ENCODE measurements around the gene PLA2G1B. TPM values are rescaled to one million over a fixed set of nuclear protein-coding genes. Genes with fewer than 3 reads are reported as not detected.

The PLA2G1B gene
- total RNA-seq, 2 donors from 2014 or later, result not detected

DNA sequence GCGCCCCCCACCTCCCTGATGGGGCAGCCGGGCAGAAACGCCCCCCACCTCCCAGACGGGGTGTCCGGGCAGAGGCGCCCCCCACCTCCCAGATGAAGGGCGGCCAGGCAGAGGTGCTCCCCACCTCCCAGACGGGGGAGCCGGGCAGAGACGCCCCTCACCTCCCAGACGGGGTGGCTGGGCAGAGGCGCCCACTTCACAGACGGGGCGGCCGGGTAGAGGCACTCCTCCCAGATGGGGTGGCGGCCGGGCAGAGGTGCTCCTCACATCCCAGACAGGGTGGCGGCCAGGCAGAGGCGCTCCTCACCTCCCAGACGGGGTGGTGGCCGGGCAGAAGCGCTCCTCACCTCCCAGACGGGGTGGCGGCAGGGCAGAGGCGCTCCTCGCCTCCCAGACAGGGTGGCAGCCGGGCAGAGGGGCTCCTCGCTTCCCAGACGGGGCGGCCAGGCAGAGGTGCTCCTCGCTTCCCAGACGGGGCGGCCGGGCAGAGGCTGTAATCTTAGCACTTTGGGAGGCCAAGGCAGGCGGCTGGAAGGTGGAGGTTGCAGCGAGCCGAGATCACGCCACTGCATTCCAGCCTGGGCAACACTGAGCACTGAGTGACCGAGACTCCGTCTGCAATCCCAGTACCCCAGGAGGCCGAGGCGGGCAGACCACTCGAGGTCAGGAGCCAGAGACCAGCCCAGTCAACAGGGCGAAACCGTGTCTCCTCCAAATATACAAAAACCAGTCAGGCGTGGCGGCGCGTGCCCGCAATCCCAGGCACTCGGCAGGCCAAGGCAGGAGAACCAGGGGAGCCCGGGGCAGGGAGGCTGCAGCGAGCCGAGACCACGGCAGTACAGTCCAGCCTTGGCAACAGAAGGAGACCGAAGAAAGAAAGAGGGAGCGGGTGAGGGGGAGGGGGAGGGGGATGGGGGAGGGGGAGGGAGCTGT, 49.2 kb downstream of the PLA2G1B start:
- no peaks in the 10 kb centered on the region for H3K36me3 ChIP-seq
- WGBS, result 96% methylated on average over 50 of the region's 57 CpGs
- H3K27me3 ChIP-seq (replicated peaks; ENCODE audit: insufficient read depth), result no peaks in the 10 kb centered on the region
- no peaks in the 10 kb centered on the region for H3K9me3 ChIP-seq
- intact Hi-C loops (cut with DNase I), result no loop called here
- H3K27ac ChIP-seq, result no peak overlapping the region
- DNase-seq (ENCODE audit: low spot score), result no peak
- H3K4me3 ChIP-seq, result no peak overlapping the region
- H3K4me1 ChIP-seq (replicated peaks), result no peaks in the 10 kb centered on the region
- TF ChIP-seq POLR2A (IDR thresholded peaks at IDR 0.05), result no peak
- TF ChIP-seq POLR2AphosphoS5 (IDR thresholded peaks at IDR 0.05), result no peak
- no peak for TF ChIP-seq CTCF (IDR thresholded peaks at IDR 0.05)

- DNase-seq (ENCODE audit: low spot score), result no peak
- Histone ChIP-seq H3K4me1 (replicated peaks) (no peaks in the 10 kb centered on the region), H3K9me3 (no peaks in the 10 kb centered on the region), H3K27me3 (replicated peaks; ENCODE audit: insufficient read depth) (no peaks in the 10 kb centered on the region), H3K36me3 (no peaks in the 10 kb centered on the region), H3K27ac (no peak overlapping the region), H3K4me3 (no peak overlapping the region)
- WGBS, result 96% methylated on average over 6 of the region's 6 CpGs
- intact Hi-C loops (cut with DNase I), result no loop called here
- TF ChIP-seq CTCF (IDR thresholded peaks at IDR 0.05) (no peak), POLR2AphosphoS5 (IDR thresholded peaks at IDR 0.05) (no peak), POLR2A (IDR thresholded peaks at IDR 0.05) (no peak)
These were observed 50.8 kb downstream of the PLA2G1B start for GRCh38 chr12:120276734-120277133.

Small RNAs within 50 kb of the gene (small RNA-seq; reads per million reads assigned to genes)
- gene RNU4-1 (1,448 to 1,976 reads per million in 2 donors), gene RNU4-2 (748 to 1,556 reads per million in 2 donors), gene RNU6-1088P (0 reads per million in 2 donors)

Other genes starting within 250 kb of the PLA2G1B start
- gene RAB35, start 211.0 kb downstream of the PLA2G1B start, total RNA-seq, result 10 to 100 TPM; 26.6 to 41.1 TPM
- gene GCN1, start 133.1 kb downstream of the PLA2G1B start, total RNA-seq, result 100 to 1,000 TPM in 1 of 2 donors, 10 to 100 TPM in 1; 39.3 to 120 TPM
- gene RPLP0, start 126.7 kb downstream of the PLA2G1B start, total RNA-seq, result 1,000 to 10,000 TPM; 1,950 to 2,858 TPM
- 100 to 1,000 TPM in 1 of 2 donors, 10 to 100 TPM in 1; 58.3 to 113 TPM for gene PXN, start 62.0 kb downstream of the PLA2G1B start, total RNA-seq
- under 1 TPM; under 0.01 TPM for gene RNU4-2, start 35.9 kb downstream of the PLA2G1B start, total RNA-seq
- gene RNU4-1, start 34.5 kb downstream of the PLA2G1B start, total RNA-seq, result under 1 TPM; under 0.01 TPM
- gene SIRT4, start 25.5 kb downstream of the PLA2G1B start, total RNA-seq, result 1 to 10 TPM in 1 of 2 donors, under 1 TPM in 1; 0.96 to 2.2 TPM
- 1 to 10 TPM; 1.7 to 8.2 TPM for gene MSI1, start 41.4 kb upstream of the PLA2G1B start, total RNA-seq
- 100 to 1,000 TPM; 616 to 965 TPM for gene COX6A1, start 110.3 kb upstream of the PLA2G1B start, total RNA-seq
- 10 to 100 TPM; 15.7 to 21.9 TPM for gene TRIAP1, start 118.6 kb upstream of the PLA2G1B start, total RNA-seq
- gene GATC, start 118.7 kb upstream of the PLA2G1B start, total RNA-seq, result 10 to 100 TPM; 19.3 to 30.1 TPM
- gene SRSF9, start 142.0 kb upstream of the PLA2G1B start, total RNA-seq, result 100 to 1,000 TPM in 1 of 2 donors, 10 to 100 TPM in 1; 98.7 to 131 TPM
- gene DYNLL1, start 168.3 kb upstream of the PLA2G1B start, total RNA-seq, result 100 to 1,000 TPM; 166 to 303 TPM
- gene COQ5, start 201.4 kb upstream of the PLA2G1B start, total RNA-seq, result 10 to 100 TPM; 18.1 to 26.7 TPM
- 100 to 1,000 TPM in 1 of 2 donors, 10 to 100 TPM in 1; 95.3 to 251 TPM for gene RNF10, start 206.6 kb upstream of the PLA2G1B start, total RNA-seq

Measured in prostate gland (tissue), 2 donors.